Activated gamma-delta T cell (primary cell): ENCODE results near the gene PRRX1.

Experiments
- DNase-seq: peaks from one replicate; lab custom pipeline; 2025; lab: John Stamatoyannopoulos, UW

The PRRX1 gene

DNA sequence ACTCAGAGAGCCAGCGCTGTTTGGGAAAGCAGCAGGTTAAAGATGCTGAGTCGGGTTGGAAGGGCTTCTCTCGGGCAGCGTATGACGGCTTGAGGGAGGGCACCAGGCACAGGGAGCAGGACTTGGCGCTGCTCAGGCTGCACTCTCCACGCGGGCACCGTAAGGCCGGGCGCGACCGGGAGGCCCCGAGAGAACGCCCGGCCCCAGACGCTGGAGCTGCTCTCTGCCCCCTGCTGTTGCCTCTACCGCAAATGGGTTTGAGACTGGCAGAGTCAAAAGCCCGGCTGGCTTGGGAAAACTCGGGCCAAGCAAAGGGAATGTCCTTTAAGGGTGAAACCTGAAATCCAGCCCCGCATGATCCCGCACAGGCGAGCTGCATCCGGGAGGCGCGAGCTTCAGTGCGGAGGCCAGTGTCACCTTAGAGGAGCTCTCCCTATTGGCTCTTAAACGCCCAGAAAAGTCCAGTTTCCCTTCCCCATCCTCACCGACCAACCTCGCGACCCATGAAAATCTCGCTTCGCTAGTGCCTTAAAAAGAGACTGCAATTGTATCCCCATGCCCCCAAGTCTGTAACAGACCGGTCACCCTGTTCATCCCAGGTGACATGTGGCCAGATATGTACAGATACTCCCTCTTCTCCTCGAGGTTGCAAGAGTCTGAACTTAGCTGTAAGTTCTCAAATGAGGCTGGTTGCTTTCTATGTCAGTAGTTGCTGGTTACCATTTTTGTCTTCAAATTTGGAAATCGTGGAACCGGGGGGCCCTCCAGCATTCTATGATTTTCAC, 1.1 kb downstream of the PRRX1 start:
- DNase-seq: no peak

GRCh38 chr1:170665629-170666028, 1.7 kb downstream of the PRRX1 start:
- DNase-seq: no peak

- DNase-seq: no peak
Measured at GRCh38 chr1:170666541-170667254, 2.8 kb downstream of the PRRX1 start.

DNA sequence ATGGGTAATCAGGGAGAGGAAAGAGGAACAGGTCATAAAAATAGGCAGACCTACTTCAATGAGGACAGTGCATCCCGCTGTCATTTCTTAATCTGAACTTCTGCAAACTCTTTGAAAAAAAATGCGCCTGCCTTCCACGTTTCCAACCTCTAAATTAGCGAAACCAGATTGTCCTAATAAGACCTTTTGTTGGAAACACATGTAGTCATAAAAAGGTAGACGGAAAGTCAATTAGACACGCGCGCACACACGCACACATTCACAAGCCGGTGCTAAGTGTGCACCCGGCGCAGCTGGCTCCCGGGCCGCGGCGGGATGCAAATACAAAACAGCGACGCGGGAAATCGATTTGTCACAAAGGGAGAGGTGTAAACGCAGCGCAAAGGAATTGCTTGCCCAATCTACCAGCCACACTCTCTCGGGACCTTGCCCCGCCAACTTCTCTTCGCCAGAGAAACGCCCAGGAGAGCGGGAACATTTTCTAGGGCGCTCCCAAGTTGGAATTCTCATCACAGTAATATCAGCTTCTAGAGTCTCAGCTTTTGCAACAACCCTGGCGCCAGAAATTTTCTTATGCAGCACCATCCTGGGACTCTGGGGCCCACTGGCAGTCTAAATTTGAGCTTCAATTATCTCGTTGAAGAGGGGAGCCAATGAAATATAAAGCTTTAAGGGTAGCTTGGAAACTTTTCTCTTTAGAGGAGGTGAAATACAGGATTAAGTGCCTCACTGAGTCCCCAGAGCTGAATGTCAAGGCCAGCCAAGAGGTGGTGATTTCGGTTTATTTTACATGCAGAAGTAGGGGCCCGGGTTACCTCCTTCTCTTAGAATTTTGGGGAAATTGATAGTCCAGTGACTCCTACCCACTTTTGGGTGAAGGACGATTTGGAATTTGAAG, 4.5 kb downstream of the PRRX1 start:
- no peak for DNase-seq

DNA sequence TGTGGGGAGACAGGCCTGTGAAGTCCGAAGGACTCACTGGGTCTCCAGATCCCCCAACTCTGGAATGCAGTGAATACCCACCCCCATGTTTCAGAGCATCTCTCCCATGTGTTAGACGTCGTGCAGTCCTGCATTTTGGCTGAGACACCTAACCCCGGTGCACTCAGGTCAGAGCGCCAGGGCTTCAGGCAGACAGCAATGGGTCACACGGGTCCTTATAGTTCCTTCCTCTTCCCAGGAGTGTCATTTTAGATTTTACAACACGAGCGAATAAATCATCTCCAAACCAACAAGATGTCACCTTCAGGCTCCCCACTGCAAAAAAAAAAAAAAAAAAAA, 5.1 kb downstream of the PRRX1 start:
- DNase-seq: no peak

GRCh38 chr1:170669586-170670530, 5.9 kb downstream of the PRRX1 start:
- no peak for DNase-seq

DNA sequence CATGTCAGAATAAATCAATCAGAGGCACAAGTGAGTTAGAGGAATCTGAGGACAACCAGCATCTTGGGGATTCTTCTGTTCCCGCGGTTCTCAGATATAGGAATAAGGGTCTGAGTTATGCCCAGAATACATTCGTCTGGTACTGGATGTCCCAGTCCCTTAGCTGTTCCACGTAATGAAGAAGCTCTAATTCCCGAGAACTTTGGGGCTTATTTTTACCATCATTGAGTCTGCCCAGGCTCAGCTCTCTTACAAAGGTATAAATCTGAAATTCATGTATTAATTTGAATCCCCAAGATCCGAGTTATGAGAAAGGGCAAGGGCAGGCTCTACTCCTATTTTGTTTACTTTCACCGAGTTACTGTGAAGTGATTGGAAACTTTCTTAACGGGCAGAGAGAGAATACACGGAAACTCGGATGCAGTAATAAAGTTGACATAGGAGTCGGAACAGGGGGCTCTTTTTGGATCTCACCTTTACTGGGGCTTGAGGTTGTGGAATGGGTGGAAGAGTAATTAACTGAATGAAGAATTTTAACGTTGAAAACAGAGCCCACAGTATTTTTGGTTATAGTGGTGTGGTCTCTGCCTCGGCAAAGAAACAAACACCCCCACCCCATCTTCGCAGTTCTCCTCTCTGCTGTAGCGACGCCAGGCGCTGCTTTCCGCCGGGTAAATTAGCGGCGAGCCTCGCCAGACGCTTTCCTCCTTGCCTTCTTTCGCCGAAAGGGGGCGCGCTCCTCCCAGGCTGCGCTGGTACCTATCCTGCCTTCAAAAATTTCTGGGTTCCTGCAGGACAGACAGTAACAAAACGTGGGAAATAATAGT, 7.1 kb downstream of the PRRX1 start:
- DNase-seq: no peak

DNA sequence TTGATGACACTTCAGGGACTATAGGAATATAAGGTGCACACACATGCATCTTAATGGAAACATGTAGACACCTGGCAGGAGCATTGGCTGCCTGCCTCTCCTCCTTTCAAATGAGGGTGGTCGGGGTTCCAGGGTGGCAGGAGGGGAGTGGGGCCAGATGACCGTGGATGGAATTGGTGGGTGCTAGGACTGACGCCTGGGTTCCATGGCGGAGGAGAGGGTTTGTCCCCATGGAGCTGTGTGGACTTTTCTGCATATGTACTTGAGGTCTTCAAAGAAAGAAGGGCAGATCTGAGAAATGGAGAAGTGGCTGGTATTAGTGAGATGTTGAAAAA, 7.7 kb downstream of the PRRX1 start:
- no peak for DNase-seq

- no peak for DNase-seq
Measured at GRCh38 chr1:170672316-170672715, 8.4 kb downstream of the PRRX1 start.

- DNase-seq: no peak
Measured at GRCh38 chr1:170674239-170674638, 10.3 kb downstream of the PRRX1 start.

DNA sequence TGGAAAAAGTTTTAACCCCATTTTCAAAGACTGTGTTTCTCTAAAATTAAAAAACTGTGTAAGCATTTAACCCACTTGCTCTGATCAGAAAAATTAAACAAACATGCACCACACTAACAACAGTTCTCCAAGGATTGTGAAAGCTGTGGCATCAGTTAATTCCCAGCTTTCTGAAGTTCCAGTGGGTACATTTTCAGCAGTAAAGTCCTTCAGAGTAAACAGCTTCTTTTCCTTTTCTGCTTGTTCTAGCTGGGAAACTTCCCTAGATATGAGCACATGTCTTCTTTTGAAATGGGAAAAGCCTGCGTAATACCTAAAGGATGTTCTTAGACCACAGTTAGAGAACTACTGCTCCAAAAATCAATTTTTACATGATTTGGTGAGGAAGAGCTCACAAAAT, 11.1 kb downstream of the PRRX1 start:
- no peak for DNase-seq

- no peak for DNase-seq
Measured at GRCh38 chr1:170675865-170676264, 11.9 kb downstream of the PRRX1 start.

GRCh38 chr1:170676628-170677027, 12.7 kb downstream of the PRRX1 start:
- DNase-seq: no peak

DNA sequence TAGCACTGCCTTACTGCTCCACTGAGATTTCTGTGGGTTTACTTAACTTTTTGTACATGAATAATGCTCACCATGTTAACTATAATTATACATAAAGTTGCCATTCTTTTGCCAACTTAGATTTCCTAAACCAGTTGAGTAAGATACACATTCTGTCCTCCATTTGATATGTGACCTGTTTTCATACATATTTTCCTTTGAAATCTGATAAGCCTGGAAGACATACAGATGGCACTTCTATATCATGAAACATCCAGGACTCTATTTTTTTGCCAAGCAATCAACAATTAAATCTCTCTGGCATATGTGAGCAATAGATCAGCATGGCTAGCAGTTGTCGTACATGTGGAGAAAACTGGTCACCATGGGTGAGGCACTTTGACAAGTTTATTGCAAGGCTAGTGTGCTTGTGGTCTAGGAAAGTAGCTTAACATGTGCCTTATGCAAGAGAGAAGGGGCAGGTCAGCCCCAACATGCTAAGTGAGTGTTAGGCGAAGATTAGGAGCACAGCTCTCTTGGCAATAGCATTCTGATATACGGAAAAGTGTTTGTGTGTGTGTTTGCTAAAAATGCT, 14.2 kb downstream of the PRRX1 start:
- no peak for DNase-seq

DNA sequence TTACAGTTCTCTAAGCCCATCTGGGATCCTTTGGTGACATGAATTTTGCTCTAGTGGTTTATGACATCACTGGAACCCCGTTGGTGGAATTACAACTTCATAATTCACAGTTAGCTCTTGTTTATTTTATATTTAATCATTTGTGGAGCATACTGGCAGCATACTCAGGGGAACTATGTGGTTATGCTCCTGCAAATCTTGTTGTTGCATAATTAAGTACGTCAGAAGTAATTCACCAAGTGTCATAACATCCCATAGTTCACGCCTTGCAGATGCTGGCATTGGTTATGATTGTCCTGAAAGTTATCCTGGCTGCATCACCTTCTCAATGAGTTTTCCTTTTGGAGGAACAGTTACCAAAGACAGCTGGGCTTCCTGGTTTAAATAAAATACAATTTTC, 16.5 kb downstream of the PRRX1 start:
- DNase-seq: no peak

GRCh38 chr1:170682169-170682568, 18.2 kb downstream of the PRRX1 start:
- DNase-seq: no peak

DNA sequence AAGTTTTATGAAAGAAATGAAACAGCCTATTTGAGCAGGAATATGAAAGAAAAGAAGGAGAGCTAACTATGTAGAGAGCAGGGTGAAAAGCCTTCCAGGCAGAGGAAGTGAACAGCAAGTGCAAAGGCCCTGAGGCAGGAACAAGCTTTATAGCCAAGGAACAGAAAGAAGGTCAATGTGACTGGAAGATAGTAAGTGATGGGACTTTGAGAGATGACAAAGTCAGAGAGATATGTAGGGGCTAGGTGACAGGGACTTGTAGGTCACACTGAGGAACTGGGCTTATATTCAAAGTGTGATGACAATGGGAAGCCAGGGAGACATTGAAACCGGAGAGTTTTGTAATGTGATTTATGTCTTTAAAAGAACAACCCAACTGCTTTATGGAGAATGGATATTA, 18.9 kb downstream of the PRRX1 start:
- DNase-seq: no peak

DNA sequence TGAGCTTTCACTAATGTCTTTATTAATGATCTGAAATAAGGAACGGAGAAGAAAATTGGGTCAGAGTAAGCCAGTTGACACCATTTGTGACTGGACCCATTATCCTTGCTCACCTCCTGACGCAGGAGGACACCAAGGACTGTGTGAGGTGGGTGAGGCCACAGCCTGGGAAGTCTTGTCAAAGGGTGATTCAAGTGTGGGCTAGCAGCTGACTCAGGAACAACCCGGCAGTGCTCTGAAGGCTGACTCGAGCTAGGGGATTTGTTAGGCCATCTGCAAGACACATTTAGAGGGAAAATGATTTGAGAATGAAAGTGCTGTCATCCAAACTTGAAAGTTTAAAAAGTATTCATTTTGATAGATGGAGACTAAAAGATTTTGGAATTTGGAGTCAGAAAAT, 21.2 kb downstream of the PRRX1 start:
- DNase-seq: no peak

- no peak for DNase-seq
Measured at GRCh38 chr1:170686291-170686690, 22.4 kb downstream of the PRRX1 start.

GRCh38 chr1:170687621-170688020, 23.7 kb downstream of the PRRX1 start:
- DNase-seq: no peak
